Memory B cell (primary cell): ENCODE data around the gene PGD.
"Not testable (repeated sequence)": the region's sequence is repeated elsewhere in the genome, so short reads cannot be mapped to it uniquely, and the experiment has no call there.

Source experiments
- ATAC-seq: fragments of 150-1000 bp; cut with Tn5 transposase; 2 replicates; pipeline ENCODE4 v1.10.0; 2021; ENCODE audit warnings: low read depth, mild to moderate bottlenecking, moderate library complexity
- DNase-seq, 2 donors: peaks; one replicate each; pipeline ENCODE4 v3.0.0; 2022; ENCODE audit warnings: low spot score in 2 of 2
- H3K27ac Mint-ChIP-seq: one replicate; pipeline ENCODE4 v1.8.0; 2022; ENCODE audit warnings: mild to moderate bottlenecking, moderate library complexity, mixed read lengths
- H3K27me3 Mint-ChIP-seq: one replicate; pipeline ENCODE4 v1.8.0; 2022; ENCODE audit warnings: mixed read lengths
- H3K36me3 Mint-ChIP-seq: one replicate; pipeline ENCODE4 v1.8.0; 2022; ENCODE audit warnings: mild to moderate bottlenecking, mixed read lengths
- H3K4me1 Mint-ChIP-seq: one replicate; pipeline ENCODE4 v1.8.0; 2022; ENCODE audit warnings: mixed read lengths
- H3K4me3 Mint-ChIP-seq: one replicate; pipeline ENCODE4 v1.8.0; 2022; ENCODE audit warnings: mild to moderate bottlenecking, moderate library complexity, mixed read lengths
- H3K9me3 Mint-ChIP-seq: one replicate; pipeline ENCODE4 v1.8.0; 2022; ENCODE audit warnings: mixed read lengths

Gene PGD

DNA sequence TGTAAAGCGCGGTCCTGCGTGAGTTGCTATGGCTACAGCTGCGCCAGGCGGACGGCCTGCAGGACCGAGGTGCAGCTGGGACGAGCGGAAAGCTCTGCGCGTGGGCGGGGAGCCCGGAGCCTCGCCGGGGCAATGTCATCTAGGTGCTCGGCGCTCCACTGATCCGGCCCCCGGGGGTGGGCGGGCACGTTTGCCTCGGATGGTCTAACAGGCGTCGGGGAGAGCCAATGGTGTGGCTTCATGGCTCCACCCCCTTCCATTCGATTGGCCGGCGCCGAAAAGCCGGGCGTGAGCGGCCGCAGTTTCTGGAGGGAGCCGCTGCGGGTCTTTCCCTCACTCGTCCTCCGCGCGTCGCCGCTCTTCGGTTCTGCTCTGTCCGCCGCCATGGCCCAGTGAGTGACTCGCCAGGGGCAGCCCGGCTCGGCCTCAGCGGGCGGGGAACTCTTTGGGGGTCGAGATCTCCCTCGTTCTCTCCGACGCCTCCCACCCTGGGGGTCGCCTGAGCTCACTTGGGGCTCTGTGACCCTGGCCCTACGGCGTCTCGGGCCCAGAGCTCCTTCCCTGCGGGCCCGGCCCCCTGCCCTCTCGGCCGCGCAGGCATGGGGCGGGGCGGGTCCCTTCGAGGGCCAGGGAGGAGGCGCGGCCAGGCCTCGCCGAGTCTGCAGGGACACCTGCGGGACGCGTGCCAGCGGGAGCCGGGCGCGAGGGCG is at the start of gene PGD:
PGD (plus strand) TSS at position 331 of the 710 bp plus-strand sequence; CDS start at position 385, 54 bp downstream.
- peaks cover 8% of the 10 kb centered on the region for H3K36me3 Mint-ChIP-seq
- peak within 1 kb of the TSS; percentile 81 for H3K27ac Mint-ChIP-seq
- H3K9me3 Mint-ChIP-seq, result no peaks in the 10 kb centered on the region
- peak within 1 kb of the TSS; percentile 93 for H3K4me3 Mint-ChIP-seq
- ATAC-seq, result peak; percentile 91
- DNase-seq, result peak; percentile 88 to 94
- H3K4me1 Mint-ChIP-seq, result peaks cover 11% of the 10 kb centered on the region
- H3K27me3 Mint-ChIP-seq, result no peaks in the 10 kb centered on the region

DNA sequence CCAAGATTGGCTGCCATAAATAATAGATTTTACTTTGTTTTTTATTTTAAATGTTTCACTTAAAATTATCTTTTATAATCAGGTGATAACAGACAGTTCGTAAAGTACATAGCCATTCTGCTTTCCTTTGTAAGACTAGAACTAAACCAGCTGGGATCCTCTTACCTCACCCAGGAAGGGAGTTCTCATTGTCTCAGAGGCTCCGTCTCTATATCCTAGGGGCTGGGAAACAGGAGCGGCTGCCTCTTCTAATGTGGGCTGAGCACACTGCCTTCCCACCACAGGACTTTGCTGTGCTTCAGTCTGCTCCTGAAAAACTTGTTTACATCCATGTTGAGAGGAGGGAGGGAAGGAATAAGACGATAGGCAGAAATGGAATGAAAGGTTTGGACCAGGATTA is 45.6 kb upstream of the PGD start:
- Mint-ChIP-seq H3K27me3 (no peaks in the 10 kb centered on the region), H3K4me3 (no peak overlapping the region), H3K36me3 (peaks cover 12% of the 10 kb centered on the region), H3K4me1 (no peaks in the 10 kb centered on the region), H3K9me3 (no peaks in the 10 kb centered on the region), H3K27ac (no peak overlapping the region)
- DNase-seq, result no peak
- ATAC-seq, result no peak

DNA sequence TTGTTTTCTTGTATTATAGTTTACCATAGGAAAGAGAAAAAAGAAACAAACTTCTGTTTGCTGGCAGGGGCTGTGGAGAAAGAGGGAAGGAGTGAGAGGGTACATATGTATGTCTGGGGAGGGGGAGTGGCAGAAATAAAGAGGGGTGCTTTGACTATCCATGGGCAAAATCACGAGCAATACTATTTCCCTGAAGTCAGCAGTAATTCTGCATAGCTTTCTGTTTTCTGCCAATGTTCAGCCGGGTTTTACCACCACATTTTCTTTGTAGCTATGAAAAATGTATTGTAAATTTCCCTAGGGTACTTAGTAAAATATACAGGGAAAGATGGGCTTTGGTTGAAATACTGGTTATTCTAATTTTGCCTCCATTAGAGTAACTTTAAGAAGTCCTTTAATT is 45.2 kb upstream of the PGD start:
- Mint-ChIP-seq H3K36me3 (peaks cover 9% of the 10 kb centered on the region), H3K27ac (no peak overlapping the region), H3K4me3 (no peak overlapping the region), H3K9me3 (no peaks in the 10 kb centered on the region), H3K27me3 (no peaks in the 10 kb centered on the region), H3K4me1 (no peaks in the 10 kb centered on the region)
- ATAC-seq (no peak), DNase-seq (no peak)

DNA sequence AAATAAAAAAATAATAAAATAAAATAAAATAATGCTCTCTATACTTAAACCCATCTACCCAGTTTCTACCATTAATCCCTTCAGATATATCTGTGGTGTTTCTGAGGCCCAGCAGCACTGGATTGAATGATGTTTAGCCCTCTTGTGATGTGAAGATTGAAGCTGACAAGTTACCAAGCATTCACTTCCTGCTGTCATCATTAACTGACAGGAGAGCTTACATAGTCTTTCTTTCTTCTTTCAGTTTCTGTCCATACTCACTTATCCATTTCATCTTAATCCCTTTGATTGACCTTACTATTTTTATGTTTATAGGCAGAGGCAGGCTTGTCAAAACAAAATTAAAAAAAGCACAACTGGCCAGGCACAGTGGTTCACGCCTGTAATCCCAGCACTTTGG is 38.8 kb upstream of the PGD start:
- DNase-seq, result no peak
- H3K9me3 Mint-ChIP-seq, result no peaks in the 10 kb centered on the region
- H3K36me3 Mint-ChIP-seq, result peaks cover 7% of the 10 kb centered on the region
- no peak overlapping the region for H3K4me3 Mint-ChIP-seq
- ATAC-seq, result no peak
- no peaks in the 10 kb centered on the region for H3K27me3 Mint-ChIP-seq
- H3K4me1 Mint-ChIP-seq, result no peaks in the 10 kb centered on the region
- H3K27ac Mint-ChIP-seq, result no peak overlapping the region

DNA sequence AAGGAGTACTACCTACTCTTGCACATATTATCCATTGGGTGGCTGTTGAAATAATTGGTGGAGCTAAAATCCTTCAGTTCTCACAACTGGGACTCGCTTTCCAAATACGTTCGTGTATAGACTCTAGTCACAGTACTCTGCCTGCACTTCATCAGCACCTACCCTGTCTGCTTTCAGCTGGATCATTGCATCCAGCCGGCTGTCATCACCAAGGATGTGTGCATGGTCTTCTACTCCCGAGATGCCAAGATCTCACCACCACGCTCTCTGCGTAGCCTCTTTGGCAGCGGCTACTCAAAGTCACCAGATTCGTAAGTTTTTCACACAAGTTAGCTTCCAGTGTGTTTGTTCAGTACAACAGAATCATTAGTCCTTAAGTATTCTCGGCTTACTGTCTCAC is 37.3 kb upstream of the PGD start:
- ATAC-seq (no peak), DNase-seq (no peak)
- no peaks in the 10 kb centered on the region for H3K4me1 Mint-ChIP-seq
- H3K27me3 Mint-ChIP-seq, result no peaks in the 10 kb centered on the region
- H3K9me3 Mint-ChIP-seq, result no peaks in the 10 kb centered on the region
- no peak overlapping the region for H3K27ac Mint-ChIP-seq
- H3K36me3 Mint-ChIP-seq, result peaks cover 12% of the 10 kb centered on the region
- no peak overlapping the region for H3K4me3 Mint-ChIP-seq

DNA sequence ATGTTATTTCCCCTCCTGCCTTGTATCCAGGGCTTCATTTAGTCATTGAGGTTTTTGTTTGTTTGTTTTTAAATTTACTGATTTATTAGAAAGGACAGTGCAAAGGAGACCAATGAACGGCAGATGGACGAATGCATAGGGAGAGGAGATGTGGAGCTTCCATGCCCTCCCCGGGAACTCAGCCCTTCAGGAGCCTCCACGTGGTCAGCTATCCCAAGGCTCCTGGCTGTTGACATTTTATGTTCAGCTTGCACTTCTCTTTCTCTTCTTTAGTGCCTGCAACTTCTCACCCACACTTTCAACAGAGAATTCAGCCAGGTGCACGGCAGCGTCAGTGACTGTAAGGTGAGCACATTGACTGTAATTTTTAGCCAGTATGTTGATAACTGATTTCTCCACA is 30.7 kb upstream of the PGD start:
- Mint-ChIP-seq H3K27me3 (no peaks in the 10 kb centered on the region), H3K4me3 (no peak overlapping the region), H3K4me1 (no peaks in the 10 kb centered on the region), H3K9me3 (no peaks in the 10 kb centered on the region), H3K27ac (no peak overlapping the region), H3K36me3 (peaks cover 15% of the 10 kb centered on the region)
- ATAC-seq (no peak), DNase-seq (no peak)

DNA sequence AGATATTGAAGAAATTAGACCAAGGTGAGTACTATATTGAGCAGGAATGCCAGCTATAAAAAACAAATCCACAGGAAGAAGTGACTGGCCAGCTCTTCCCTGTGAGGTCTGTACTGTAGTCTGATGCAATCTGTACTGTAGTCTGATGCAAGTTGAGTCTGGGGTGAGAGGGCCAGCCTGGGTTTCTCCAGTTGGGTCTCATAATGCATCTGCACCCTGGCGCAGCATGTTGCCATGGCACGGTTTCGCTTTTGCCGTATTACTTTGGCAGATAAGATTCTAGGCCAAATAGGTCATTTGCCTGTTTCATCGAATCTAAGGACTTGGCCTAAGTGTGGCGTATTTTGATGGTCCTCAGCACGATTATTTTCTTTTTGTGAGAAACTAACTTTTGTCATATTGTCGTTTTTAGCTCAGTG is 24.4 kb upstream of the PGD start:
- H3K27ac Mint-ChIP-seq, result no peak overlapping the region
- DNase-seq (no peak), ATAC-seq (no peak)
- no peaks in the 10 kb centered on the region for H3K9me3 Mint-ChIP-seq
- no peaks in the 10 kb centered on the region for H3K27me3 Mint-ChIP-seq
- peaks cover 2% of the 10 kb centered on the region for H3K4me1 Mint-ChIP-seq
- no peak overlapping the region for H3K4me3 Mint-ChIP-seq
- H3K36me3 Mint-ChIP-seq, result peaks cover 19% of the 10 kb centered on the region

DNA sequence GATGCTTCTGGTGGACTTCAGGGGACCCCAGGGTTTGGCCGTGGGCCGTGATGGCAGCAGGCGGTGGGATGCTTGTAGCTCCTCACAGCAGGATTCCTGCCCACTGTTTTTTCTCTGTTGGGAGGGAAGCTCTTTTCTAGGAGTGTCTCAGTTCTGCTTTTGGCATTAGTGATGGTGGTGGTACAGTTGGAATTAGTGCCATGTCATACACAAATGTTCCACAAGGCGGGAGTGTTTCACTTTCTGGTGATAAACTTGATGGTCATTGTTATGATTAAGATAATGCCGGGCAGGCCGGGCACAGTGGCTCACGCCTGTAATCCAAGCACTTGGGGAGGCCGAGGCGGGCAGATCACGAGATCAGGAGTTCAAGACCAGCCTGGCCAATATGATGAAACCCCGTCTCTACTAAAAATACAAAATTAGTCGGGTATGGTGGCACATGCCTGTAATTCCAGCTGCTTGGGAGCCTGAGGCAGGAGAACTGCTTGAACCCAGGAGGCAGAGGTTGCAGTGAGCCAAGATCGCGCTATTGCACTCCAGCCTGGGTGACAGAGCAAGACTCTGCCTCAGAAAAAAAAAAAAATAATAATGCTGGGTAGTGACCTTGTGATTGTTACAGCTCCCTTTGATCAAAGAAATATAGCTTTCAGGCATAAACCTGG is 21.4 kb upstream of the PGD start:
- not testable (repeated sequence) for H3K9me3 Mint-ChIP-seq, H3K4me3 Mint-ChIP-seq, H3K4me1 Mint-ChIP-seq, H3K27me3 Mint-ChIP-seq
- Mint-ChIP-seq H3K36me3 (peaks cover 12% of the 10 kb centered on the region), H3K27ac (peak overlapping the region; percentile 35)
- DNase-seq (peak; percentile 41 to 42), ATAC-seq (peak; percentile 71)

DNA sequence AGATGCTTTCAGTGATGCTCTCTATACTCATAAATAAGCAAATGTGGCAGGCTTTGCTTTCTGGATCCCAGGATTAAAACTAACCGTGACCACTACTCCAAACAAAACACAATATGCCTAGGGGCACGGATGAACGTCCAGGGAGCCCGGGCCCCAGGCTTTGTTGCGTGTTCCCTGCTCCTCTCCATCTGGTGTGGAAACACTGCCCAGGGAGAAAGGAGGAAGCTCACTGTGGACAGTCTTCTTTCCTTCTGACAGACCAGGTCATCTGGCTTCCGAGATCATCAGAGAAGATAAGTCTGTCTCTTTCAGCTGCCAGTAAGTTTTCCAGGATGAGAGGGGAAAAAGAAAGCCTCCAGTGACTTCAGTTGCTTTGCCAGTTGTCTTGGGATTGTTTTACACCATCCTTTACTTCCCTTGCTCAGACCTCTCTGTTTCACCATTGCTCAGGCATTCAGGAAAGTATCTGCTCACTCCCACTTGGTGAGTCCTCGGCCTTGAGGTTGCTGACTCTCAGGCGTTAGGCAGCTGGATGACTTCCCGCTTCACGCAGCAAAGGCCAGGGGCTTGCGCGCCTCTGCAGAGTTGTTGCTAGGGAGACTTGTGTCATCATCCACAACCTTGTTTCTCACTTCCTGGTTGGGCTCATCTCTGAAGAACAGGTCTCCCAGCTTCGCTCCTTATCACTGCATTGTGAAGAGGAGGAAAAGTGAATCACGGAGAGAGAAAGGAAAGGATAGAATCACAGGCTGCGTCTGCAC is 20.6 kb upstream of the PGD start:
- Mint-ChIP-seq H3K36me3 (peaks cover 13% of the 10 kb centered on the region), H3K4me3 (no peak overlapping the region), H3K27me3 (no peaks in the 10 kb centered on the region), H3K27ac (no peak overlapping the region), H3K9me3 (no peaks in the 10 kb centered on the region), H3K4me1 (peaks cover 2% of the 10 kb centered on the region)
- DNase-seq, result no peak
- no peak for ATAC-seq

DNA sequence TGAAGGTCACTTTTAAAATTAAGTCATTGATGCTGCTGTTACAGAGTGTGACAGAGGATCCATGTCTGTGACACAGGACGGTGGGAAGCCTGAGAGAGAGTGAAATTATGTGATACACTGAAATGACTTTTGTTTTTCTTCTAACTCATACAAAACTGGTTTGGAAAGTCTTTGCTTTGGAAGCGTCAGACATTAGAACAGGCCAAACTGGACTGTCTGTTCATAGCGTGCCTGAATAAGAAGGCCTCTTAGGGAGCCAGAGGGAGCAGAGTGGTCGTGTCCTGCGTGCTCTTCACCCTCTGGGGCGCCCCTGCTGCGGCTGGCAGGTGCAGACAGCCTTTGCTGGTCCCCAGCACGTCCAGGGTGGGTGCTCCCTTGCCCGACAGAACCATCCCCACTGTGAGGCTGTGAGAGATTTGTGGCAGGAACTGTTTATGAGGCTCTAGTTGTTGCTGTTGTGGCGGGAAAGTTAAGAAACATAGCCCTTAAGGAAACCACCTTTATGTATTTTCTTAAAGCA is 19.7 kb upstream of the PGD start:
- H3K27ac Mint-ChIP-seq, result no peak overlapping the region
- no peak for ATAC-seq
- peaks cover 2% of the 10 kb centered on the region for H3K4me1 Mint-ChIP-seq

DNA sequence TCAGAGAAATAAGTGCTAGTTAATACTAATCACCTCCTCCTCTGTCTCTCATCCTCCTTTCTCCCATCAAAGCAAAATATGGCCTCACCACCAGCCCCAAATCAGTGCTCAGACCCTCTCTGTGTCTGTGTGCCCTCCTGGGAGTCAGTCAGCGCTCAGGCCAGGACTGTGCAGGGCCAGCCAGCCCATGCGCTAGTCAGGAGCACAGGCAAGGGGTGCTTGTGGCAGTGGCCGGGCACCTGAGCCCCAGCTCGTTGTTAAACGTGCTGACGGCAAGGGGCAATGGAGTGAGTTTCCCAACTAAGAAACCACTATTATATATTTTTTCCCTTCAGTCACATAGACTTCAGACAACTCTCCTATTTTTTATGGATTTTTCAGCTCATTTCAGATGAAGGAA is 19.2 kb upstream of the PGD start:
- ATAC-seq (no peak), DNase-seq (no peak)
- Mint-ChIP-seq H3K27me3 (no peaks in the 10 kb centered on the region), H3K4me3 (no peak overlapping the region), H3K36me3 (peaks cover 16% of the 10 kb centered on the region), H3K9me3 (no peaks in the 10 kb centered on the region), H3K4me1 (peaks cover 2% of the 10 kb centered on the region), H3K27ac (no peak overlapping the region)

More for the DNA sequence above, 19.7 kb upstream of the PGD start:
- no peak for DNase-seq
- Mint-ChIP-seq H3K4me3 (no peak overlapping the region), H3K36me3 (peaks cover 14% of the 10 kb centered on the region), H3K9me3 (no peaks in the 10 kb centered on the region), H3K27me3 (no peaks in the 10 kb centered on the region)

DNA sequence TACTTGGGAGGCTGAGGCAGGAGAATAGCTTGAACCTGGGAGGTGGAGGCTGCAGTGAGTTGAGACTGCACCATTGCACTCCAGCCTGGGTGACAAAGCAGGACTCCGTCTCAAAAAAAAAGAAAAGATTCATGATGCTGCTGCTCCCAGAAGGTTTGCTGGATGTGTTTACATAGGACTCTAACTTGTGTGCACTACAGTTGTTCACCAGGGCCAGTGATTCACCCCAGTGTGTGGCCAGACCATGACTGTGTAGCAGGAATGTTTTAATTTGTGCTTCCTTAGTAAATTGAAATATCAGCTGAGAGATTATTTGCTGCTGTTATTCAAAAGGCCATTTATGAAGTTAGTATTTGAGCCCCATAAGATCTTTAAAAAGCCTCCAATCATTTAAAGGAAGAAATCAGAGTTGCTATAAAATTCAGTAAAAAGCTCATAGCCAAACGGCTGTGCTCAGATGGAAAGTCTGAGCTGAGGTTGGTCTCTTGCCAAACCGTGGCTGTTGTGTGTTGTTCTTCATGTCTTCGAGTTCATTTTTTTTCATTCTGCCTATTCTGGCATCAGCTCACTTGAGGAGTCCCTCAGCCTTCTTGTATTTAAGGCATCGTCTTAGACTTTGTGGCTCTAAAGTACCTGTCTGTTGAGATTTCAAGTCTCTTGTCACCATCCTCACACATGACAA is 18.1 kb upstream of the PGD start:
- DNase-seq (no peak), ATAC-seq (no peak)
- H3K36me3 Mint-ChIP-seq, result peaks cover 10% of the 10 kb centered on the region
- no peaks in the 10 kb centered on the region for H3K27me3 Mint-ChIP-seq
- H3K27ac Mint-ChIP-seq, result no peak overlapping the region
- H3K9me3 Mint-ChIP-seq, result no peaks in the 10 kb centered on the region
- no peak overlapping the region for H3K4me3 Mint-ChIP-seq
- H3K4me1 Mint-ChIP-seq, result peaks cover 2% of the 10 kb centered on the region

DNA sequence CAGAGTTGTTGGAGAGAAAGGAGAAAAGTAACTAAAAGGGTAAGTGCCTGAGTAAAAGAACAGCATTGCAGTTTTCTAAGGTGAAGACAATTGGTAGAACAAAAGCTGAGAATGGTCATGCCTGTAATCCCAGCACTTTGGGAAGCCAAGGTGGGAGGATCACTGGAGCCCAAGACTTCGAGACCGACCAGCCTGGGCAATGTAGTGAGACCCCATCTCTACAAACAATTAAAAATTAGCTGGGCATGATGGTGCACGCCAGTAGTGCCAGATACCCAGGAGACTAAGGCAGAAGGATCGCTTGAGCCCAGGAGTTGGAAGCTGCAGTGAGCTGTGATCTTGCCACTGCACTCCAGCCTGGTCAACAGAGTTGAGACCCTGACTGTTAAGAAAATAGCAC is 15.2 kb upstream of the PGD start:
- Mint-ChIP-seq H3K36me3 (peaks cover 6% of the 10 kb centered on the region), H3K4me1 (no peaks in the 10 kb centered on the region), H3K4me3 (no peak overlapping the region), H3K27ac (peak overlapping the region; percentile 25), H3K9me3 (no peaks in the 10 kb centered on the region), H3K27me3 (no peaks in the 10 kb centered on the region)
- ATAC-seq (no peak), DNase-seq (no peak)

DNA sequence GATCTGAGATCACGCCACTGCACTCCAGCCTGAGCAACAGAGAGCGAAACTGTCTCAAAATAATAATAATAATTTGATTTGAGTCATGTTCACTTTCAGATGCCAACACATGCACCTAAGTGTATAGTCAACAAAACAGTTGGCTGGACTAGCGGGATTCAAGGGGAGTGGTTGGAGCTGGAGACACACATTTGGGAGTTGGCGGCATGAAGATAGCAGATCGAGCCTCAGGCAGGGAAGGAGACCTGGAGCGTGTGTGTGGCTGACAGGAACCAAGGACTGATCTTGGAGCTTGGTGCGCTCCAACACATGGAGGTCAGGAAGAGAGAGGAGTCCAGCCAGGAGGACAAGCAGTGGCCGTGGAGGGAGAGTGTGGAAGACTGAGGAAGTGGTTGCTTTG is 14.6 kb upstream of the PGD start:
- Mint-ChIP-seq H3K27me3 (no peaks in the 10 kb centered on the region), H3K4me1 (no peaks in the 10 kb centered on the region), H3K9me3 (no peaks in the 10 kb centered on the region), H3K4me3 (no peak overlapping the region), H3K27ac (no peak overlapping the region), H3K36me3 (peaks cover 4% of the 10 kb centered on the region)
- DNase-seq (no peak), ATAC-seq (no peak)
